C4-2B (cell line): ENCODE results near the gene C18orf63.

Experiments
- H3K27ac ChIP-seq: fragments of 450-650 bp; 2 replicates; pipeline ENCODE4 v1.5.1; 2017
- ZFX ChIP-seq: fragments of 450-650 bp; IDR thresholded peaks from 2 replicates; pipeline ENCODE4 v1.6.1; 2017
- TF ChIP-seq, protein P1 (sequence below): fragments of 450-650 bp; conservative IDR thresholded peaks from 2 replicates; pipeline ENCODE4 v1.5.1; 2017; ENCODE audit warnings: mild to moderate bottlenecking

The C18orf63 gene

DNA sequence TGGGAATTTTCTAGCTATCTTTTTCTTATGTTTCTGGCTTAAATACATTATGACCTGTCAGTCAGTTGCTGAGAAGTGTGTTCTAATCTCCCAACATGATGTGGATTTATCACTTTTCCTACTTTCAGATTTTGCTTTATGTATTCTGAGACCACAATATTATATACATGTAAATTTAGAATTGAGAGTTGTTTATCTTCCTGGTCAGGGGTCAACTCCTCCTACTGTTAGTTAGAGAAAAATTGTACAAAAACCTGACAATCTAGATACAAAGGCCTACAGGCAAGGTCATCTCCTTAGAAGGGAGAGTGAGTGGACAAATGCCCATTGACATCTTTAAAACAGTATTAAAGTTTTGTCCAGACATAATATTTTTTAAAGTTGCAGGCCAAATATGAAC is 30.6 kb downstream of the C18orf63 start:
- H3K27ac ChIP-seq: no peak overlapping the region
- TF ChIP-seq, protein P1, sequence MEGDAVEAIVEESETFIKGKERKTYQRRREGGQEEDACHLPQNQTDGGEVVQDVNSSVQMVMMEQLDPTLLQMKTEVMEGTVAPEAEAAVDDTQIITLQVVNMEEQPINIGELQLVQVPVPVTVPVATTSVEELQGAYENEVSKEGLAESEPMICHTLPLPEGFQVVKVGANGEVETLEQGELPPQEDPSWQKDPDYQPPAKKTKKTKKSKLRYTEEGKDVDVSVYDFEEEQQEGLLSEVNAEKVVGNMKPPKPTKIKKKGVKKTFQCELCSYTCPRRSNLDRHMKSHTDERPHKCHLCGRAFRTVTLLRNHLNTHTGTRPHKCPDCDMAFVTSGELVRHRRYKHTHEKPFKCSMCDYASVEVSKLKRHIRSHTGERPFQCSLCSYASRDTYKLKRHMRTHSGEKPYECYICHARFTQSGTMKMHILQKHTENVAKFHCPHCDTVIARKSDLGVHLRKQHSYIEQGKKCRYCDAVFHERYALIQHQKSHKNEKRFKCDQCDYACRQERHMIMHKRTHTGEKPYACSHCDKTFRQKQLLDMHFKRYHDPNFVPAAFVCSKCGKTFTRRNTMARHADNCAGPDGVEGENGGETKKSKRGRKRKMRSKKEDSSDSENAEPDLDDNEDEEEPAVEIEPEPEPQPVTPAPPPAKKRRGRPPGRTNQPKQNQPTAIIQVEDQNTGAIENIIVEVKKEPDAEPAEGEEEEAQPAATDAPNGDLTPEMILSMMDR: no peak
- no peak for TF ChIP-seq ZFX

DNA sequence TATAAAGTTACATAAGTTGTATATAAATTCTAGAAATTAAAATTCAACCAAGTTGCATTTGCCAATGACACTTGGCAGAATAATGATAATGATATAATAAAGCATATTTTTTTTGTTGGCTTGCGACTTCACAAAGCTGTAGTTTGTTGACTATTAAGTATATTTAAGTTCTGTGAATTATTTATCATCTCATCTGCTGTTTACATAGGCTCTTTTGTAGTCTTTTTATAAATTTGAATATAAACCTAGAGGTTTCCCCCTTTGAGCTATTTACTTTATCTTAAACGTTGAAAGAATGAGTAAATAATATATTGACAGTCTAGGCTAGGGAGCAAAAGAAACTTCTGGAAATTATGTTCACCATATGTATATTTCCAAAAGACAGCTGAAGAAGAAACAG is 32.9 kb downstream of the C18orf63 start:
- TF ChIP-seq ZFX: no peak
- TF ChIP-seq, protein P1: no peak
- no peak overlapping the region for H3K27ac ChIP-seq

GRCh38 chr18:74351354-74351753 is 35.7 kb downstream of the C18orf63 start:
- TF ChIP-seq ZFX: no peak
- TF ChIP-seq, protein P1: no peak
- no peak overlapping the region for H3K27ac ChIP-seq

DNA sequence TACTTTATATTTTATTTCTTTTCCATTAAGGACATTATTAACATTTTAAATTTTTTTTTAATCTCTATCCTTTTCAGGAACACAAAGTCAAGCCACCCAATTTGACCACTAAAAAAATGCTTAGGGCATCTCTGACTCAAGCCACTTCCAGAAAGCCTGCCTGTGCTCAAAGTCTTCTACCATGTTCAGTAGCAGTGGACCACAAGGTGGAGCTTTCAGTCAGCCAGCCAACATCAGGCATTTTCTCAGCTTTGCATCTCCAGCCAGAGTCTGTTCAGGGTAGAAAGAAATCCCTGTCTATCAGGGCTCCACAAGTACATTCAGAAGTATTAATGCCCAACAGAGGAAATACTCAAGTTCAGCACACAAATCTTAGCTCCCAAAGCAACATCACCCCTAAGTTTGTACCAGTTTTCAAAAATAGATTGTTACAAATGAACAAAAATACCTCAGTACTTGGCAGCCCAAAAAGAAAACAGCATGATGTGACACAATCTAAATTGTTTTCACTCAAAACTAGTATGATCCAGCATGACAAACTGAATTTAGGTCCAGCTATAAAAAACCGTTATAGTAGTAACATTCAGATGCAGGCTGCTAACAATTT is 37.6 kb downstream of the C18orf63 start:
- H3K27ac ChIP-seq: no peak overlapping the region
- TF ChIP-seq, protein P1: peak; percentile 78
- no peak for TF ChIP-seq ZFX

DNA sequence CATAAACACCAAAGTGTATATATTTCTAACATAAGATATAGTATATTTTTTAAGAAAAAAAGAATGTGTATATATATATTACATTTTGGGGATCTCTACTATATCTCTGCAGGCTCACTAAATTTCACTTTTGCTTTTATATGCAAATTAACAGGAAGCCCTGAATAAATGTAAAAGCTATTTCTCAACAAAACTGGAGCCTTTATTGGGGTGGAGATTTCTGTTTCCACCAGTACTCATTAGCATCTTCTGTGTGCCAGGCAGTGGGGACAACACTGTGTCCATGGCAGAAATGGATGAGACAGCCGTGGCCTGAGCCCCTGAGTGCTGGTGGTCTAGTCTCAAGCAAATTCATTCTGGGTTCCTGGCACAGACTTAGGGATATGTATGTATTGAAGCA is 41.3 kb downstream of the C18orf63 start:
- TF ChIP-seq, protein P1: no peak
- TF ChIP-seq ZFX: no peak
- no peak overlapping the region for H3K27ac ChIP-seq

GRCh38 chr18:74360852-74361655 is 45.4 kb downstream of the C18orf63 start:
- H3K27ac ChIP-seq: no peak overlapping the region
- no peak for TF ChIP-seq ZFX
- TF ChIP-seq, protein P1: no peak

DNA sequence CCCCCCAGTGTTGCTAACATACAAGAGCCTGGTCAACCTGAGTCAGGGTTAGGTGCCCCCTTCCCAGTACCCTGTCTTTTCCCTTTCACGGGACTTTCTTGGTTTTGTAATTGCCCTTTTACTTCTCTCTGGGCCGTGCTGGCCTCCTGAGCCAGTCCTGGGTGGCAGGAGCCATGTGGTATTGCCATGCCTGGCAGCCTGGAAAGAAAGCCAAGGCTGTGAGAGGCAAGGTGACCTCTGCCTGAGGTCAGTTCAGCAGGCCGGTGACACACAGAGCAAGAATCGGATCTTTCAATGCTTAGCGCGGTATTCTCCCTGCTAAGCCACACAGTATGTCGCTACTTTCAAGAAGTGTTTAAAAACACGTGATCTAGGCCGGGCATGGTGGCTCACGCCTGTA is 52.3 kb downstream of the C18orf63 start:
- TF ChIP-seq, protein P1: no peak
- no peak for TF ChIP-seq ZFX

More for the DNA sequence above, 52.3 kb downstream of the C18orf63 start:
- no peak overlapping the region for H3K27ac ChIP-seq
